ENCODE measurements around the gene DNAJA1. TPM values are rescaled to one million over a fixed set of nuclear protein-coding genes. Genes with fewer than 3 reads are reported as not detected.

Gene DNAJA1
- total RNA-seq, 3 donors from 2014 or later, result 47.3 to 122 (median 74.4) TPM

DNA sequence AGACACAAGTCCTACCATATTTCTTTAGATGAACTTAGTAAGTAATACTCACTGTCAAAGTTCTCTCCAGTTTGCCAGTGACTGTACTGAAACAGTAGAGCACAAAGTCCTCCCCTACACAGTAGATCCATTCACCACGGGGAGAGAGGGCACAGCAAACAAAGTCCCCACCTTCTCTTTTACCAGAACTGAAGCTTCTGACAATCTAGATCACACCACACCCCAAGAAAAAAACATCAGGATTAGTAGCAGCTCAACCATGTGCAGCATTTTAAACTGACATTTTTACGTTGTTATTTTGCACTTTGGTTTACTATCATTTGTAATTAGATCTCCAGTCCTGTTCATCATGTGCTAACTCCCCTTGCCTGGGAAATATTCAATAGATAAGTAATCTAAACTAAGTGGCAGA lies 23.0 kb downstream of the DNAJA1 start:
- intact Hi-C loops (cut with DNase I, micrococcal nuclease), result no loop called here
- TF ChIP-seq, protein P1, sequence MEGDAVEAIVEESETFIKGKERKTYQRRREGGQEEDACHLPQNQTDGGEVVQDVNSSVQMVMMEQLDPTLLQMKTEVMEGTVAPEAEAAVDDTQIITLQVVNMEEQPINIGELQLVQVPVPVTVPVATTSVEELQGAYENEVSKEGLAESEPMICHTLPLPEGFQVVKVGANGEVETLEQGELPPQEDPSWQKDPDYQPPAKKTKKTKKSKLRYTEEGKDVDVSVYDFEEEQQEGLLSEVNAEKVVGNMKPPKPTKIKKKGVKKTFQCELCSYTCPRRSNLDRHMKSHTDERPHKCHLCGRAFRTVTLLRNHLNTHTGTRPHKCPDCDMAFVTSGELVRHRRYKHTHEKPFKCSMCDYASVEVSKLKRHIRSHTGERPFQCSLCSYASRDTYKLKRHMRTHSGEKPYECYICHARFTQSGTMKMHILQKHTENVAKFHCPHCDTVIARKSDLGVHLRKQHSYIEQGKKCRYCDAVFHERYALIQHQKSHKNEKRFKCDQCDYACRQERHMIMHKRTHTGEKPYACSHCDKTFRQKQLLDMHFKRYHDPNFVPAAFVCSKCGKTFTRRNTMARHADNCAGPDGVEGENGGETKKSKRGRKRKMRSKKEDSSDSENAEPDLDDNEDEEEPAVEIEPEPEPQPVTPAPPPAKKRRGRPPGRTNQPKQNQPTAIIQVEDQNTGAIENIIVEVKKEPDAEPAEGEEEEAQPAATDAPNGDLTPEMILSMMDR (IDR thresholded peaks at IDR 0.05), result no peak
- Histone ChIP-seq H3K9me3 (no peaks in the 10 kb centered on the region), H3K36me3 (ENCODE audit: low read depth) (no peaks in the 10 kb centered on the region), H3K4me1 (ENCODE audit: low read depth) (peaks cover 6% of the 10 kb centered on the region), H3K4me3 (no peak overlapping the region)
- no peak for DNase-seq
- no peak for ATAC-seq

DNA sequence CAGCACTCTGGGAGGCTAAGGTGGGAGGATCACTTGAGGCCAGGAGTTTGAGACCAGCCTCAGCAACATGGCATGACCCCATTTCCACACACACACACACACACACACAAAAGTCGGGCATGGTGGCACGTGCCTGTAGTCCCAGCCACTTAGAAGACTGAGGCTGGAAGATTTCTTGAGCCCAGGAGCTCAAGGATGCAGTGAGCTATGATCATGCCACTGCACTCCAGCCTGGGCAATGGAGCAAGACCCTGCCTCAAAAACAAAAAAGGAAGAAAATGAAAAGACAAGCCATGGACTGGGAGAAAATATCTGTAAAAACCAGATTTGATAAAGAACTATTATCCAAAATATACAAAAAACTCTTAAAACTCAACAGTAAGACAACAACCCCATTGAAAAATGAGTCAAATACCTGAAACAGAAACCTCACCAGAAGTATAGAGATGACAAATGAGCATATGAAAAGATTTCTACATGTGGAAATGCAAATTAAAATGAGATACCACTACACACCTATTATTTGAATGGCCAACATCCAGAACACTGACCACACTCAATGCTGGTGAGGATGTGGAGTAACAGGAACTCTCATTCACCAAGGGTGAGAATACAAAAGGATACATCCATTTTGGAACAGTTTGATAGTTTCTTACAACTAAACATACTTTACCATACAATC lies 24.7 kb downstream of the DNAJA1 start:
- TF ChIP-seq, protein P1 (IDR thresholded peaks at IDR 0.05), result no peak
- H3K36me3 ChIP-seq (ENCODE audit: low read depth), result no peaks in the 10 kb centered on the region

GRCh38 chr9:33051144-33051543 lies 26.1 kb downstream of the DNAJA1 start:
- TF ChIP-seq, protein P1 (IDR thresholded peaks at IDR 0.05), result no peak
- peaks cover 10% of the 10 kb centered on the region for H3K36me3 ChIP-seq (ENCODE audit: low read depth)

More for the DNA sequence above, 24.7 kb downstream of the DNAJA1 start:
- Histone ChIP-seq H3K4me1 (ENCODE audit: low read depth) (no peaks in the 10 kb centered on the region), H3K9me3 (no peaks in the 10 kb centered on the region), H3K4me3 (no peak overlapping the region)
- ATAC-seq (no peak), DNase-seq (no peak)
- intact Hi-C loops (cut with DNase I, micrococcal nuclease), result no loop called here

DNA sequence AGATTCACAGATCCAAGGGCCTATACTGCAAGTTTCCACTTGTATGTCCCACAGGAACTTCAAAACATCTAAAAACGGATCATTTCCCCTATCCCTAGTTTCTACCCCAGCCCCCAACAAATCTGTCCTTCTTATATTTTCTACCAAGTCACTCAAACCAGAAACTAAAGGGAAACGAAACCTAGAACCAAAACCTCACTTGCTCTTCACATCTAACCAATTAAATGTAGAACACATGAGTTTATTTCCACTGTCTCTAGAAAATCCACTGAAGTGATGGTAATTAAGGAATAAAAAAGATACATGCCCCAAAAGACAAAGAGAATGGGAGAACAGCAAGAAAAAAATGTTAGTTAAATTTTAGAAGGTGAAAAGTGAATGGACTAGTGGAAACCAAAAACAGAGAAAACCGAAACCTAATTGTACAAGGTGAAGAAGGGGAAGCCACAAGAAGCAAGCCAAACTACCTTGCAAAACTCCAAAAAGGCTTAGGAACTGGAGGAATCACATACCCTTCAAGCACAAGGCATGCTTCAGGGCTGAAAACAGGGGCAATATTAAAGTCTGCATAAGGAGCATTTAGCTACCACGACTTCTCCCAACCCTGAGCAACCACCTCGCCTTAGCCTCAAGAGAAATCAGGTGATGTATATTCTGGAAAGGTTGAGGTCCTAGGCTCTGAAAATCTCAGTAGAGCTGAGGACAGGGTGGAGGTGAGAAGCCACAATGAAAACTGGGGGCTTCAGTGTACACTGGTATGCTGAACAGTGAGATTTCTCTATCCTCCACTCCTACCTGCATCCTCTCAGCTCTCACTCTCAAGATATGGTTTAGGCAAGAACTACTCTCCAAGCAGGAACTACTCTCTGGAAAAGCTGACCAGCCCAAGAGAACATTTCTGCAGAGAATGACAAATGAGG lies 40.3 kb downstream of the DNAJA1 start:
- no peak for ATAC-seq
- intact Hi-C loops (cut with DNase I, micrococcal nuclease), result no loop called here
- no peak for DNase-seq
- TF ChIP-seq, protein P1 (IDR thresholded peaks at IDR 0.05), result no peak
- H3K36me3 ChIP-seq (ENCODE audit: low read depth), result no peaks in the 10 kb centered on the region
- no peaks in the 10 kb centered on the region for H3K4me1 ChIP-seq (ENCODE audit: low read depth)
- H3K4me3 ChIP-seq, result no peak overlapping the region
- no peaks in the 10 kb centered on the region for H3K9me3 ChIP-seq

More at GRCh38 chr9:33051144-33051543, 26.1 kb downstream of the DNAJA1 start:
- Histone ChIP-seq H3K9me3 (no peaks in the 10 kb centered on the region), H3K4me1 (ENCODE audit: low read depth) (no peaks in the 10 kb centered on the region), H3K4me3 (no peak overlapping the region)
- intact Hi-C loops (cut with DNase I, micrococcal nuclease), result no loop called here
- DNase-seq, result no peak
- no peak for ATAC-seq

GRCh38 chr9:33068991-33069390 lies 43.9 kb downstream of the DNAJA1 start:
- no peak overlapping the region for H3K4me3 ChIP-seq
- intact Hi-C loops (cut with DNase I, micrococcal nuclease), result no loop called here
- DNase-seq (no peak), ATAC-seq (no peak)
- no peaks in the 10 kb centered on the region for H3K9me3 ChIP-seq
- TF ChIP-seq, protein P1 (IDR thresholded peaks at IDR 0.05), result no peak
- no peaks in the 10 kb centered on the region for H3K36me3 ChIP-seq (ENCODE audit: low read depth)
- H3K4me1 ChIP-seq (ENCODE audit: low read depth), result no peaks in the 10 kb centered on the region

All from mucosa of descending colon (tissue), 3 donors.